Measurements from ENCODE around the gene TMF1. TPM values are rescaled to one million over a fixed set of nuclear protein-coding genes. Genes with fewer than 3 reads are reported as not detected.

TMF1 gene
- total and polyA plus RNA-seq, 4 donors, result 7.4 to 52.8 (median 30.2) TPM

DNA sequence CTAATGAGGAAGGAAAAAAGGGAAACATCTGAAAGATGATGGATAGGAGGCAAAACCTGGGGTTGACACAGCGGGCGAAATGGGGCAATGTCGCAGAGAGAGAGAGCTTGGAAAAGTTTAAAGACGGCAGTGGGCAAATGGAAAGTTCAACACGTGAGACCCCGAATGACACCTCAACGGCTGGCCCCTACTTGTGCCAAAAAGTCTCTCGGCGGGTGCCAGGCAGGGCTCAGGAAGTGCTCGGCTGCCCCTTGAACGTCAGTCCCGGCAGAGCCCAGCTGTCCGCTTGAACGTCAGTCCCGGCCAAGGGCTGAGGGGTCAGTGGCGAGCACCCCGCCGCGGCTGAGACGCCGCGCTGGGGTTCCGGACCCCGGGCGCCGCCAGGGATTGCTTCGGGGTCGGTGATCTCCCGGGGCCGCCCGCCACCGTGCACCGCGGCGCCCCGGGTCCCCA, 39.3 kb downstream of the TMF1 start:
- Histone ChIP-seq H3K4me1 (ENCODE audit: control insufficient read depth in 1 of 2, insufficient read depth in 2 of 2, low read length in 2 of 2) (peaks cover 7 to 8% of the 10 kb centered on the region in 2 donors), H3K27me3 (ENCODE audit: control insufficient read depth in 1 of 2, insufficient read depth in 2 of 2, low read length in 1 of 2) (no peaks in the 10 kb centered on the region), H3K36me3 (ENCODE audit: control insufficient read depth in 1 of 2, insufficient read depth in 2 of 2, low read length in 1 of 2) (peaks cover 0 to 2% of the 10 kb centered on the region in 2 donors), H3K27ac (ENCODE audit: low read depth in 1 of 2, low read length in 2 of 2) (peak overlapping the region; percentile 100), H3K9me3 (ENCODE audit: control insufficient read depth, low read length) (no peaks in the 10 kb centered on the region), H3K4me3 (ENCODE audit: low read length in 2 of 2) (peak overlapping the region; percentile 81 to 86)
- ATAC-seq (ENCODE audit: low FRiP score) (peak; percentile 73), DNase-seq (peak; percentile 81 to 86)
- intact Hi-C loops (cut with DNase I), result loop anchor here (2.0 to 10.0 kb wide), 2 partner anchors 40 to 72 kb away; partner anchors contain the start of genes ARL6IP5 (in 1 of the 2), TMF1 (in 1 of the 2) and UBA3 (in 1 of the 2)
- WGBS, 2 donors, result 1% methylated on average over 32 to 36 of the region's 36 CpGs

DNA sequence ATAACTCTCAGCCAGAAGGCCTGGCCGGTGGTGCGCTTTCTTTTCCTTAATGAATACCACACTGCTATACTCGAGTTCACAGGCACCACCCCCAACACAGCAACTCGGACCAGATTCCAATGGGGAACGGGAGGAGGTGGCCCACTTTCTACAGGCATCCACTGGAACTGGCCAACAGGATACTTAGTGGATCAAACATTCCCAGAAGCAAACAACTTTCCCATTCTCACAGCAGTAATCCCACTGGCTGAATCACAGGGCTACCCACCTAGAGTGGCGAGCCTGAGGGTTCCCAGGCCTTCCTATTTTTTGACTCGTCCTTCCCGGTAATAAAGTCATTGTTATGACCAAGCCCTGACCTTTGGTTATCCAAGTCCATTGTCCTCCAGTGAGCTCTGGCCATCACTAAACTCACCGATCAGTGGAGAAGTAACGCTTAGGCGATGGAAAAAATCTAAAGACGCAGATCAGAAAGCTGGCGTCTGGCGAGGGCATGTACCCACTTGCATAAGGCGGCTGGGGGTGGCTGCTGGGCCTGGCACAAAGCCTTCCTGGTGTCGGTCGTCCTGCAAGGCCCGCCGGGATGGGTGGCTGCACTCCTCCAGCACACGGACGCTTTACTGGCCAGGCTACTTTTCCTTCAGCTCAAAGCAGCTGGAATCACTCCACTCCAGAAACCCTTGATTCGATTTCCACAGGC, 39.9 kb downstream of the TMF1 start:
- peak overlapping the region; percentile 81 to 86 for H3K4me3 ChIP-seq (ENCODE audit: low read length in 2 of 2)
- 1 to 8% methylated on average over 22 of the region's 22 CpGs for WGBS, 2 donors
- ATAC-seq (ENCODE audit: low FRiP score), result peak; percentile 57
- no peaks in the 10 kb centered on the region for H3K27me3 ChIP-seq (ENCODE audit: control insufficient read depth in 1 of 2, insufficient read depth in 2 of 2, low read length in 1 of 2)
- H3K9me3 ChIP-seq (ENCODE audit: control insufficient read depth, low read length), result no peaks in the 10 kb centered on the region
- peak; percentile 73 to 86 for DNase-seq
- H3K36me3 ChIP-seq (ENCODE audit: control insufficient read depth in 1 of 2, insufficient read depth in 2 of 2, low read length in 1 of 2), result peaks cover 0 to 2% of the 10 kb centered on the region in 2 donors
- peak overlapping the region; percentile 100 for H3K27ac ChIP-seq (ENCODE audit: low read depth in 1 of 2, low read length in 2 of 2)
- intact Hi-C loops (cut with DNase I), result loop anchor here (2.0 to 10.0 kb wide), 2 partner anchors 41 to 73 kb away; partner anchors contain the start of genes ARL6IP5 (in 1 of the 2), TMF1 (in 1 of the 2) and UBA3 (in 1 of the 2)
- H3K4me1 ChIP-seq (ENCODE audit: control insufficient read depth in 1 of 2, insufficient read depth in 2 of 2, low read length in 2 of 2), result peaks cover 7 to 8% of the 10 kb centered on the region in 2 donors

DNA sequence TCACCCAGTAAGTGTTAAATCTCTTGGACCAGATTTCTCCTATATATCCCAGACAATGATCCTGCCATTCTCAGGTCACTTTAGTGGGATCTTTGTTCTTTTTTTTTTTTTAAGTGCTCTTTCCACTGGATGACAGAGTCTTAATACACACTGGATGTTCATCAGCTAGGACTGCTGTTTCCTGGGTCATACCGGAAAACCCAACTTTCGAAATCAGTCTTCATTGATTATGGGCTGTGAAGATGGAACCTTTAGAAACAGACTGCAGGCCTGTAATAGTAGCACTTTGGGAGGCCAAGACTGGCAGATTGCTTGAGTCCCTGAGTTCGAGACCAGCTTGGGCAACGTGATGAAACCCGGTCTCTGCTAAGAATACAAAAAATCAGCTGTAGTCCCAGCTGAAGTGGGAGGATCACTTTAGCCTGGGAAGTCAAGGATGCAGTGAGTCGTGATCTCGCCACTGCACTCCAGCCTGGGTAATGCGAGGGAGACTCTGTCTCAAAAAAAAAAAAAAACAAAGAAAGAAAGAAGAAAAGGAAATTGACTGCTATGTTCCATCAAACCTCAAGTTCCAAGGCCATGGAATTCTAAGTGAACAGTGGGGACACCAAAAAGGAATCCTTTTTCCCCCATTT, 40.9 kb downstream of the TMF1 start:
- intact Hi-C loops (cut with DNase I), result loop anchor here in 1 of 2 donors (10.0 kb wide), 1 partner anchor 74 kb away; the partner anchor contains the start of genes ARL6IP5 and UBA3
- Histone ChIP-seq H3K4me1 (ENCODE audit: control insufficient read depth in 1 of 2, insufficient read depth in 2 of 2, low read length in 2 of 2) (peaks cover 7 to 12% of the 10 kb centered on the region in 2 donors), H3K9me3 (ENCODE audit: control insufficient read depth, low read length) (no peaks in the 10 kb centered on the region), H3K27ac (ENCODE audit: low read depth in 1 of 2, low read length in 2 of 2) (peak overlapping the region; percentile 90 to 100), H3K4me3 (ENCODE audit: low read length in 2 of 2) (peak overlapping the region; percentile 81 to 86), H3K27me3 (ENCODE audit: control insufficient read depth in 1 of 2, insufficient read depth in 2 of 2, low read length in 1 of 2) (no peaks in the 10 kb centered on the region), H3K36me3 (ENCODE audit: control insufficient read depth in 1 of 2, insufficient read depth in 2 of 2, low read length in 1 of 2) (peaks cover 2 to 3% of the 10 kb centered on the region in 2 donors)
- ATAC-seq (ENCODE audit: low FRiP score) (no peak), DNase-seq (no peak)
- WGBS, 2 donors, result 44 to 48% methylated on average over 8 of the region's 8 CpGs

DNA sequence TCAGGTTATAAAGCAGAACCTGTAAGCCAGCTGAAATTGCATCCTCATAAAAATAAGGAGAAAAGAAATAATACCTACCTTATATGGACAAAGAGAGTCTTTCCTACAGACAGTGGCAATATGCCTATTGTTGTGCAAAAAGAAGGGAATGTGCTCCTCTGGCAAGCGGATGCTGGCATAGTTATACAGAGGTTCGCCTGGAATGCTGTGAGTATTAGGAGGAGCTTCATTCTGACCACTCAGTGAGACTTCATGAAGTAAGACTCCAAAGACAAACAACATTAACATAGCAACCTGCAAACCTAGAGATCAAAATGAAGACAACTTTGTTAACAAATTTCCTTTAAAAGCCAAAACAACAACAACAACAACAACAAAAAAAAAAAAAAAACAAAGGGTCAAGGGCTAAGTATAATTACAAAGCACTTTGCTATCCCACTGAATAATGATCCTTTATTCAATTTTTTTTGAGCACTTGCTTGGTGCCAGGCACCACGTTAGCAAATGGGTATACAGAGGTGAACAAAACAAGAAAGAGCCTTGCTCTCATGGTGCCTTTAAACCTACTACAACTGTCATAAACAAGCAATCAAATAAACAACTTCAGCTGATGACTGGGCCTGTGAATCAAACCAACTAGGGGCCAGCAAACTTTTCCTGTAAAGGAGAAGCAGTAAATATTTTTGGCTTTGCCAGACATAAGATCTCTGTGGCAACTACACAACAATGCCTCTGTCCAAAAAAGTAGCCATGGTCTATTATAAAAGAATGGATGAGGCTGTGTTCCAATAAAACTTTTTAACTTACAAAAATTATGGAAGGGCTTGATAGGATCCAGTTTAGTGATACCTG, 42.3 kb downstream of the TMF1 start:
- peak overlapping the region; percentile 23 to 39 for H3K4me3 ChIP-seq (ENCODE audit: low read length in 2 of 2)
- no peak for ATAC-seq (ENCODE audit: low FRiP score)
- intact Hi-C loops (cut with DNase I), result loop anchor here in 1 of 2 donors (10.0 kb wide), 1 partner anchor 75 kb away; the partner anchor contains the start of genes ARL6IP5 and UBA3
- peaks cover 8 to 25% of the 10 kb centered on the region in 2 donors for H3K4me1 ChIP-seq (ENCODE audit: control insufficient read depth in 1 of 2, insufficient read depth in 2 of 2, low read length in 2 of 2)
- peak overlapping the region; percentile 62 to 91 for H3K27ac ChIP-seq (ENCODE audit: low read depth in 1 of 2, low read length in 2 of 2)
- WGBS, 2 donors, result 4 to 7% methylated on average over 3 of the region's 3 CpGs
- DNase-seq, result peak in 1 of 2 donors; percentile 54
- H3K36me3 ChIP-seq (ENCODE audit: control insufficient read depth in 1 of 2, insufficient read depth in 2 of 2, low read length in 1 of 2), result peaks cover 2 to 3% of the 10 kb centered on the region in 2 donors
- H3K9me3 ChIP-seq (ENCODE audit: control insufficient read depth, low read length), result no peaks in the 10 kb centered on the region
- H3K27me3 ChIP-seq (ENCODE audit: control insufficient read depth in 1 of 2, insufficient read depth in 2 of 2, low read length in 1 of 2), result no peaks in the 10 kb centered on the region

DNA sequence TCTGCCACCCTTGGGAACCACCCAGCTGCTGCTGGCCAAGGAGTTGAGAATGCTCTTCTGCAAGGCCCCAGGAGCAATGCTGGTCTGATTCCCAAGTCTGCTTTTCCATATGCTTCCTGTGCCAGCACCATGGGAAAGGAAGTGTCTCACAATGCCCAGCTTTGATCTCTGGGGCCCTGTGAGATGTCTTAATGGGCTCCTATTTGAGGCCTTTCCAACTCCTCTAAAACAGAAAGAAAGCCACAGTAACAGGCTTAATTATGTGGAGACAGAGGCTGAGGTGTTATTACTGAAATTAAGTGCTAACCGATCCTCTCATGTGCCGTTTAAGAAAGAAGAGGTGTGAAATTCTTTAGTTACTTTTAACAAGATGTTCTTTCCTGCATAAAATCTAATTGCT, 43.2 kb downstream of the TMF1 start:
- H3K27ac ChIP-seq (ENCODE audit: low read depth in 1 of 2, low read length in 2 of 2), result peak overlapping the region; percentile 47 to 75
- DNase-seq (no peak), ATAC-seq (ENCODE audit: low FRiP score) (no peak)
- no peaks in the 10 kb centered on the region for H3K9me3 ChIP-seq (ENCODE audit: control insufficient read depth, low read length)
- peaks cover 8 to 29% of the 10 kb centered on the region in 2 donors for H3K4me1 ChIP-seq (ENCODE audit: control insufficient read depth in 1 of 2, insufficient read depth in 2 of 2, low read length in 2 of 2)
- H3K36me3 ChIP-seq (ENCODE audit: control insufficient read depth in 1 of 2, insufficient read depth in 2 of 2, low read length in 1 of 2), result peaks cover 2 to 7% of the 10 kb centered on the region in 2 donors
- H3K27me3 ChIP-seq (ENCODE audit: control insufficient read depth in 1 of 2, insufficient read depth in 2 of 2, low read length in 1 of 2), result no peaks in the 10 kb centered on the region
- intact Hi-C loops (cut with DNase I), result no loop called here
- no peak overlapping the region for H3K4me3 ChIP-seq (ENCODE audit: low read length in 2 of 2)
- 16 to 26% methylated on average over 2 of the region's 2 CpGs for WGBS, 2 donors

DNA sequence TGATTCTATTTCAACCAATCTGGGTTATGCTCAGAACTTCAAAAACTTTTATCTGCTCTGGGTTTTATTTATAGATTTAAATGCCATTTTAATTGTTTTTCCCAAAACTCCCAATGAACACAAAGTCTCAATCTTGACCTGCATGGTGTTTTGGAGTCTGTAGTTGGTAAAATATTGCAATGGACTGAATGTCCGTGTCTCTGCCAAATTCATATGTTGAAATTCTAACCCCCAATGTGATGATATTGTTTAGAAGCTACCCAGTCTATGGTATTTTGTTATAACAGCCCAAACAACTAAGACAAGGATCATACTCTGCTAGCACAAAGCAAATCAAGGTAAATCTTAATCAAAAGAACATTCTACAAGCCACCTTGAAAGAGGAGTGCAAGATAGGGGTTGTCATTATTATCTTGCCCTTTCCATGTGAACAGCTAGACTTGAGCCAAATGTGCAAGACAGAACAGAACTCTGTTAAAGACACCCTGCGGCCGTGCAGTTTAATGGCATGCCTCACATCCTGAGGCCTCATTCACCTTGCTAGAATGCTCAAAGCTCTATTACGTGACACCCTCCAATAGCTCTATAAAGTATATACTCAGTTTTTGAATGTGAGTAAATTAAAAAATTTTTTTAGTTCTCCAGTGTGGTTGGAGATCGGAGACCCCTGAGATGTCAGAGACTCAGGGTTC, 46.2 kb downstream of the TMF1 start:
- intact Hi-C loops (cut with DNase I), result no loop called here
- no peak for DNase-seq
- Histone ChIP-seq H3K36me3 (ENCODE audit: control insufficient read depth in 1 of 2, insufficient read depth in 2 of 2, low read length in 1 of 2) (peaks cover 3 to 7% of the 10 kb centered on the region in 2 donors), H3K9me3 (ENCODE audit: control insufficient read depth, low read length) (no peaks in the 10 kb centered on the region), H3K4me1 (ENCODE audit: control insufficient read depth in 1 of 2, insufficient read depth in 2 of 2, low read length in 2 of 2) (peaks cover 8 to 29% of the 10 kb centered on the region in 2 donors), H3K4me3 (ENCODE audit: low read length in 2 of 2) (peak overlapping the region in 1 of 2 donors; percentile 41), H3K27me3 (ENCODE audit: control insufficient read depth in 1 of 2, insufficient read depth in 2 of 2, low read length in 1 of 2) (no peaks in the 10 kb centered on the region), H3K27ac (ENCODE audit: low read depth in 1 of 2, low read length in 2 of 2) (peak overlapping the region in 1 of 2 donors; percentile 43)
- no peak for ATAC-seq (ENCODE audit: low FRiP score)
- WGBS, 2 donors, result 32% methylated on average over 5 of the region's 5 CpGs

DNA sequence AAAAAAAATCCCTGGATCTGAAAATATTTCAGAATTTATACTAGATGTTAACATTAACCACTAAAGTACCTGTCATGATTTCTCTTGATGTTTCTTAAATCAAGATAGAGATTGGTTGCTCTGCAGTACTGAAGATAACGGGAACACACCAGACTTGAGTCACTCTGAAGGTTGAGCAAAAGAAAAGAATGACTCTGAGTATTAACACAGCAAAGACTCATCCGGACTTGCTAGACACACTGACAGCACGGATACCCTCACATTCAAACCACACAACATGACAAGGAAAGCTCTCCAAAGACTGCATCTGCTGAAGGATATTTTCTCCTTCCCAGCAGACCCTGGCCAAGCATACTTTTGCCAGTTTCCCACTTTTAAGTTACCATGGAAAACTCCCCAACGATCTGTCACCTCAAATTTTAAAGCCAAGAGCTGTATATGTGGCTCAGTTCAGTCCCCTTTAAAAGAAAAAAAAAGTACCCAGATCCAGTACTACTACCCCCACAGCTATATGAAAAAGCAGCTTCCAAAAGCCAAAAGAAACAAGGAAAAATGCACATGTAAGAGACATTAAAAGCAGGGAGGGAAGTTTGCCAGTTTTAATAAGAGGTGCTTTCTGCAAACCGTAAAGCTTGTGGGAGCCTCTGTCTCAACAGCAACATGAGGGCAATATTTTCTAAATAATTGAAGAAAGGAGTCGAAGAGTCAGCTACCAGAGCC, 46.9 kb downstream of the TMF1 start:
- 9 to 15% methylated on average over 6 of the region's 6 CpGs for WGBS, 2 donors
- no peaks in the 10 kb centered on the region for H3K9me3 ChIP-seq (ENCODE audit: control insufficient read depth, low read length)
- H3K4me1 ChIP-seq (ENCODE audit: control insufficient read depth in 1 of 2, insufficient read depth in 2 of 2, low read length in 2 of 2), result peaks cover 5 to 25% of the 10 kb centered on the region in 2 donors
- ATAC-seq (ENCODE audit: low FRiP score), result no peak
- DNase-seq, result no peak
- peak overlapping the region; percentile 28 to 74 for H3K27ac ChIP-seq (ENCODE audit: low read depth in 1 of 2, low read length in 2 of 2)
- intact Hi-C loops (cut with DNase I), result no loop called here
- peak overlapping the region; percentile 41 to 43 for H3K4me3 ChIP-seq (ENCODE audit: low read length in 2 of 2)
- no peaks in the 10 kb centered on the region for H3K27me3 ChIP-seq (ENCODE audit: control insufficient read depth in 1 of 2, insufficient read depth in 2 of 2, low read length in 1 of 2)
- H3K36me3 ChIP-seq (ENCODE audit: control insufficient read depth in 1 of 2, insufficient read depth in 2 of 2, low read length in 1 of 2), result peaks cover 3 to 7% of the 10 kb centered on the region in 2 donors
